NCI-H82 (cell line): Measurements from ENCODE around the gene TAOK3.
"Not testable (repeated sequence)": the region's sequence is repeated elsewhere in the genome, so short reads cannot be mapped to it uniquely, and the experiment has no call there.

ENCODE experiments used
- DNase-seq: peaks from one replicate; lab custom pipeline; 2025; lab: John Stamatoyannopoulos, UW

TAOK3 gene

DNA sequence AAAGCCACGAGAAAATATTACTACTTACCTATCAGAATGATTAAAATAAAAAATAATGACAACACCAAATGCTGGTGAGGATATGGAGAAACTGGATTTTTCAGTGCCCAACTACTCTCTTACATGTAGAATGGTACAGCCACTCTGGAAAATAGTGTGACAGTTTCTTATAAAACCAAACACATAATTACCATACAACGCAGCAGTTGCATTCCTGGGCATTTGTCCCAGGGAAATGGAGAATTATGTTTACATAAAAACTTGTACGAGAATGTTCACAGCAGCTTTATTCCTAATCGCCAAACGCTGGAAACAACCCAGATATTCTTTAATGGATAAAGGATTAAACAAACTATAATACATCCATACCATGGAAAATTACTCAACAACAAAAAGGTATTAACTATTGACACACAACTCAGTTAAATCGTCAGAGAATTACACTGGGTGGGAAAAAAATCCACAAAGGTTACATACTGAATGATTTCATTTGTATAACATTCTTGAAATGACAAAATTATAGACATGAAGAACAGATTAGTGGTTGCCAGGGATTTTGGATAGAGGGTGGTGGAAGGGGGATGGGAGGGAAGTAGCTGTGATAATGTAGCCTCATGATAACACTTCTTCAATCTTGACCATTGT, 35.4 kb downstream of the TAOK3 start:
- DNase-seq: no peak

DNA sequence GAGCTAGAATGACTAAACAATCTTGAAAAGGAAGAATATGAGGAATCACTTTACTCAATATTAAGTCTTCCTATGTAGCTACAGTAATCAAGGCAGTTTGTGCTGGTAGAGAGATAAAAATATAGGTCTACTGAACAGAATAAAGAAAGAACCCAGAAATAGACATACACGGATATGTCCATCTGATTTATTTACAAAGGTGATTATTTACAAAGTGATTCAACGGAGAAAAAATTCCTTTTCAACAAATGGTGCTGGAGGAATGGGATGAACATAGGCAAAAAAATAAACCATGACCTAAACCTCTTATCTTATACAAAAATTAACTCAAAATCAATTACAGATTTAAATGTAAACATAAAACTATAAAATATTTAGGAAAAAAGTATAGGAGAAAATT, 36.6 kb downstream of the TAOK3 start:
- no peak for DNase-seq

DNA sequence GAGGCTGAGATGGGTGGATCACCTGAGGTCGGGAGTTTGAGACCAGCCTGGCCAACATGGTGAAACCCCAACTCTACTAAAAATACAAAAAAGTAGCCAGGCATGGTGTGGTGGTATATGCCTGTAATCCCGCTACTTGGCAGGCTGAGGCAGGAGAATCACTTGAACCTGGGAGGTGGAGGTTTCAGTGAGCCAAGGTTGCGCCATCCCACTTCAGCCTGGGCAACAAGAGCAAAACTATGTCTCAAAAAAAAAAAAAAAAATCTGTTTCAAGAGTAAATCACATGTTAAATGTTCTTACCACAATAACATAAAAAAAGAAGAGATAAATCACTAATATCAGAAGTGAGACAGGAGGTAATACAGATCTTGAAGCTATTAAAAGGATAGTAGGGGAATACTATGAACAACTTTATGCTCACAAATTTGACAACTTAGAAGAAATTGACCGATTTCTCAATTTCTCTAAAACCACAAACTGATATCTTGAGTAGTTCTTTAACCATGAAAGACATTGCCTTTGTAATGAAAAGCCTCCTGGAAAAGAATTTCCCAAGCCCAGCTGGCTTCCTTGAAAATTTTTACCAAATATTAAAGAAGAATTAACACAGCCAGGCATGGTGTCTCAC, 37.7 kb downstream of the TAOK3 start:
- DNase-seq: no peak

DNA sequence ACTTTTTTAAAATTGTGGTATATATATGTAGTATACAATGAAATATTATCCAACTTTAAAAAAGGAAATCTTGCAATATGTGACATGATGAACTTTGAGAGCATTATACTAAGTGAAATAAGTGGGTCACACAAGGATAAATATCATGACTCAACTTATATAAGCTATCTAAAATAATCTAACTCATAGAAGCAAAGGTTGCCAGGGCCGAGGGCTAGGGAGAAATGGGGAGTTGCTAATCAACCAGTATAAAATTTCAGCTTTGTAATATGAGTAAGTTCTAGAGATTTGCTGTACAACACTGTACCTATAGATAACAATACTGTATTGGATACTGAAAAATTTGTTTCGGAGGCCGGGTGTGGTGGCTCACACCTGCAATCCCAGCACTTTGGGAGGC, 38.5 kb downstream of the TAOK3 start:
- DNase-seq: no peak

DNA sequence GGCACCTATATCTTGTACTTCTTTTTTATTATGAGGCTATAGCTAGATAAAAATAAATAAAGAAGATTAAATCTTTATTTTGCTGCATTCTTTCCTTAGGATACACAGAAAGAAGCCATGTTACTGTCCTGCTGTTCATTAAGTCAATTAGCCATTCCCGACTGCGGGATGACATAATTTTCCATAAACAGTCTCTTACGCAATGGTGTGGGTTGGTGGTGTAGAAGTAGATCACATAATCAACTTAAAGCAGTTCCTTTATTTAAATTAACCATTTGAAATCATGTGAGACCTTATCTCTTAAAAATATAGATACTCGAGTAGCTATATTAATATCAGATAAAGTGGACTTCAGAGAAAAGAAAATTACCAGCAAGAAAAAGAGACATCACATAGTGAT, 40.2 kb downstream of the TAOK3 start:
- peak; percentile 50 for DNase-seq

DNA sequence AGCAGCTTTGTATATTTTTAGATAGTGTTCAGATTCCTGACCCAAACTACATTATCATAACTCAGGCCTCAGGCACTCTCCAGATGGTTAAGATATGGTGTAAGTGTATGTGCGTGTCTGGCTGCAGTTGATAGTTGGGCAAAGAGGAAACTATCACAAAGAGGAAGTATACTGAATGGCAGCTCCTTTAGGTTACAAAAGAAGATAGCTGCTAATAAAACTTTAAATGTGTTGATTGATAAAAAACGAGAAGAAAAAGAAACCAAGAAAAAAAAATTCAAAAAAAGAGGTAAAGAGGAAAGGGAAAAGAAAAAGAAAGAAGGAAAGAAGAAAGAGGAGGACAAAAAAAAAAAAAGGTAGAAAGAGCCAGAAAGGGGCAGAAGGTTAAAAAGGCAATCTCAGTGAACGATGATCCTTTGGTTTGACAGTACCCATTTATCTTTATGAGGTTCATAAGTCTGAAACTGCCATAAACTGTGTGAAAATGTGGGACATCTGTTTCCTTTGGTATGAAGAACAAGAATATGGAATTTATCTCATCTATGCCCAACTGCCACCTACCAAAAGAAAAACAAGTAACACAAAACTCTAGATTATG, 42.2 kb downstream of the TAOK3 start:
- no peak for DNase-seq

DNA sequence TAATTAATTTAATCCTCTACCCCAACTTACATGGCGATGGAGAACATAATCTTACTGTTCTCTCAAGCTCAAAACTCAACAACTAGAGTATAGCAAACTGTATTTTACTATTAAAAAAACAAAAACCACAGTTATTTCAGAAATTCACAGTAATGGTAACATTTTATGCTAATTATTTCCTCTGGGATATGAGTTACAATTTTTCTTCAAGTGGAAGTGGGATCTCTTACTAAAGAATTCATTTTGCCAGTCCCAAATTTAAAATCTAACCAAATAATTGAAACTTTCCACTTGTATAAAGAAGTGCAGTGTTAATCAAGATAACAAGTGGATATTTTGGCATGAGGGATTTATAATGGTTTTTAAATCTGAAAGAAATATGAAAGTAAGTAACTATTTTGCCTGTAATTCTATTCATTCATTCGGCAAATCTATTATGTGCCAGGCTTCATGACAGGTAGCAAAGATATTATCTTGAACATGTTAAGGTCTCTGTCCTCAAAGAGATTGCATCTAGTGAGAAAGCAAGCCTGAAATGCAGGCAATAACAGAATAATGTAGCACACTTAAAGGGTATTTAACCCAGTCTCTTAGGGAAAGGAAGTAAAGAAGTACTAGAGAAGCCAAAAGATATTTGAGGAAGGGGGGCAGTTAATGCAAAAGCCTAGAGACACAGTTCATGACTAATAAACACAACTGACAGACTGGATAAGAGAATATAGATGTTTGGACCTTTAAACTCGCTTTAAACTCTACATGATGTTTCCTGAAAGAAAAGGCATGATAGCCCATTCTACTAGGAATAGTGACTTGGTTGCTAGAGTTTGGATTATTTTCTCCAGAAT, 44.0 kb downstream of the TAOK3 start:
- DNase-seq: no peak

DNA sequence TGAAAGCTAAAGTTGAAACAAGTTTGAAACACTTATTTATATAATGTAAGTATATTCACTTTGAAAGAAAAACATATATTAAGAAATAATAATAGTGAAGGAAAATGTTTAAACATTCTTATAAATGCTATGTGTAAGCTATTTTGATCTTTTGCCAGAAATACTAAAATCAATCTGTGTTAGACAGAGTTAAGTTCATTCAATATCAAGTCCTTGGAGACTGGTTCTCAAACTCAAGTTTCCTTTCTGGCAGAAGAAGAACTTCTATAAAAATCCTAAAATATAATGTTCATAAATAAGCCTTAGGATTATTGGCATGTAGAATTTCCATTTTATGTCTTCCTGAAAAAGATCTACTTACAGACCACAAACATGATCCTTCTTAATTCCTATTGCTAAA, 45.3 kb downstream of the TAOK3 start:
- no peak for DNase-seq

DNA sequence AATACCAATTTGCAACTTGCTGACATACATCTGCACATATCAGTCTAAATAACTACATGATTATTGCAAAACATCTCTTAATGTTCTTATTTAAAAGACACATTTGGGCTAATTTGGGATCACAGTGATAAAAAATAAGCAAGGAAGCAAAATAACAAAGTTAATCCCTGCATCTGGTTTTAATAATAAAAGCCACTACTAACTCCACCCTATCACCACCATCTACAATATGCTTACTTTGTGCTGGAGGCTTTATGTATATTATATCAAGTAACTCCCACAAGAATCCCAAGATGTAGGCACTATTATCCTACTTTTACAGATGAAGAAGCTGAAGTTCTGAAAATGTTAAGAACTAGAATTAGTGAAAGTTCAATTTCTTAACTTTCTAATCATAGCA, 45.7 kb downstream of the TAOK3 start:
- DNase-seq: no peak

DNA sequence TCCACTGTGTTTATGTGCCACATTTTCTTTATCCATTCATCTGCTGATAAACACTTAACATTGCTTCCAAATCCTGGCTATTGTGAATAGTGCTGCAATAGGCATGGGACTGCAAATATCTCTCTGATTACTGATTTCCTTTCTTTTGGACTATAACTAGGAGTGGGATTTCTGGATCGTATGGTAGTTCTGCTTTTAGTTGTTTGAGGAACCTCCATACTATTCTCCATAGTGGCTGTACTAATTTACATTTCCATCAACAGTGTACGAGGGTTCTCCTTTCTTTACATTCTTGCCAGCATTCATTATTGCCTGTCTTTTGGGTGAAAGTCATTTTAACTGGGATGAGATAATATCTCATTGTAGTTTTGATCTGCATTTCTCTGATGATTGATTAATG, 47.6 kb downstream of the TAOK3 start:
- DNase-seq: no peak

DNA sequence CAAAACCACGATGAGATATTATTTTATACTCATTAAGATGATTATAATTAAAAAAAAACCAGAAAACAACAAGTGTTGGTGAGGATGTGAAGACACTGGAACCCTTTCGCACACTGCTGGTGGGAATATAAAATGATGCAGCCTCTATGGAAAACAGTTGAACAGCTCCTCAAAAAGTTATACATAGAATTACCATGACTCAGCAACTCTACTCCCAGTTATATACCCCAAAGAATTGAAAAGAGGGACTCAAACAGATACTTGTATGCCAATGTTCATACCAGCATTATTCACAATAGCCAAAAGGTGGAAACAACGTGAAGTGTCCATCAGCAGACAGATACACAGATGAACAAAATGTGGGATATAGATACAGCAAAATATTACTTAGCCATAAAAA, 53.1 kb downstream of the TAOK3 start:
- no peak for DNase-seq

DNA sequence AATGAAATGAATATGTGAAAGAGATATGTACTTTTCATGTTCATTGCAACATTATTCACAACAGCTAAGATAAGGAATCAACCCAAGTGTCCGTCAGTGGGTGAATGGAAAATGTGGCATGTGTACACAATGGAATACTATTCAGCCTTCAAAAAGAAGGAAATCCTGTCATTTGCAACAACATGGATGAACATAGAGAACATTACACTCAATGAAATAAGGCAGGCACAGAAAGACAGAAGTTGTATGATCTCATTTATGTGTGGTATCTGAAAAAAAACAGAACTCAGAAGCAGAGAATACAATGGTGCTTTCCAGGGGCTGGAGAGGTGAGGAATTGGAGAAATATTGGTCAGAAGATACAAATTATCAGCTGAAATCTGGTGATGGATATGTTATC, 54.0 kb downstream of the TAOK3 start:
- no peak for DNase-seq

DNA sequence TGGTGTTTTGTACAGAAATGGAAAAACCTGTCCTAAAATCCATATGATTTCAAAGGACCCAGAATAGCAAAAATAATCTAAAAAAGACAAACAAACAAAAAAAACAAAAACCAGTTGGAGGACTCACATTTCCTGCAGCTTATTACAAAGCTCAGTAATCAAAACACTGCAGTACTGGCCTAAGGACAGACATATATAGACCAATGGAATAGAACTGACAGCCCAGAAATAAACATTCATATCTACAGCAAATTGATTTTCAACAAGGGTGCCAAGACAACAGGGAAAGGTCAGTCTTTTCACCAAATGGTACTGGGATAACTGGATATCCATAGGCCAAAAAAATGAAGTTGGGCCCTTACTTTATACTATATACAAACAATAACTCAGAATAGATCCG, 55.0 kb downstream of the TAOK3 start:
- DNase-seq: no peak

DNA sequence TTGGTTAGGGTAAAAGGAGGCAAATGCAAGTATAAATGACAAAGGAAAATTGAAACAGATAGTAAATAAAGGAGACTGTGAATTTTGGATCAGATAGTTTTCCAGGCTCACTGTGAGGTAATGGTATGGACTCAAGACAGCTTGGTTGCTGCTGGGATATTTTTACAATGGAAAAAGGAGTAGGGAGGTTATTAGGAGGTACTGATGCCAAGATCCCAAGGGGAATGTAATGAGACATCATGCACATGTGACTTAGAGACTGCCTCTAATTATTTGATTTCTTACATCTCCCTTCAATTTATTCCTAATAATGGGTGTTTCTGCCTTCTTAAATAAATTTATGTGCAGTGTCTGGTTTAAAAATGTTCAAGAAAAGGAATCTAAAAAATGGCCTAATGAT, 56.9 kb downstream of the TAOK3 start:
- no peak for DNase-seq

DNA sequence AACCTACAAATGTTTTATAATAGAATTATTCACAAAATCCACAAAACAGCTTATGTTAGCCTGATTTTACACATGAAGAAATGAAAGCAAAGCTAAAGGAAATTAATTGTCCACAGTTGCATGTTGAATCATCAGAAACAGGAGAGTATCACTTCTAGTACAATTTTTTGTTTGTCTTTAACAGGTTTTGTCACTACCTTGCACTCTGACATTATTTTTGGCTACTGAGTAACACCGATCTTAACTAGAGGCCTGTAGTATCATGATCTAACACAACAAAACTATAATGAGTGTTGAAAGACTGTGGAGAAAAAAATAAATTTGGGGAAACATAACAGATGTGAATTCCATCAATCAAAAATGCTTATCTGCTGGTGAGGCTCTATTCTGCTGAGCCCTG, 60.1 kb downstream of the TAOK3 start:
- no peak for DNase-seq

DNA sequence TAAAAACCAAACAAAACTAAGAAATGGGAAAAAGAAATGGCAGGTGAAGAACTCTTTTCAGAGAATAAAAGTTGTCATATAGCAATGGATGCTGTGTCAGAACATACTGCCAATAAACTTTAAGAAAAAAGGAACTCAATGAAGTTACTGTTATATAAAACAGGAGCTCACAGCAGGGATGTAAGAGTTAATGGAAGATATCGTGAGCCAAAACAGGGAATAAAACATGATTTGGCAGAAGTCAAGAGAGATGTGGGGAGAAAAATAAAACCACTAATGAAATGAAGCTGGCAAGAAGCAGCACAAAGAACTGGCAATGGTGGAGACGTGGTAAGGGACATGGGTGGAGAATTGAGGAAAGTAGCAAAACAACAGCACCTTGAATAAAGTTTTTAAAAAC, 61.0 kb downstream of the TAOK3 start:
- DNase-seq: no peak

DNA sequence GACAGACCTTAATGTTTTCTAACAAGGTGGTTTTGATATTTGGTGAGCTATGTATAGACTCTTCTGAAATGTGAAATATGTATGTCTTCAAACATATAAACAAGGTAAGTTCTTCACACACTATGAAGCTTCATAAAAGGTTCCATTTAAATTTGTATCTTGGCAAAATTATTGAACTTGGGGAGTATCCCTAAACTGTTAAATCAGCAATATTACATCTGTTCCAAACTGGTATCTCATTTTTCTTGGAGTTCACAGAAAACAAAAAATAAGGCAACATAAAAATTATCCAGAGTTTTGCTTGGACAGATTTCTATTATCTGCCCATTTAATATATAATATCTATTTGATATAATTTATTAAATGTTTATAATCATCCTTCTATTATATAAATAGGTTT, 62.4 kb downstream of the TAOK3 start:
- no peak for DNase-seq

DNA sequence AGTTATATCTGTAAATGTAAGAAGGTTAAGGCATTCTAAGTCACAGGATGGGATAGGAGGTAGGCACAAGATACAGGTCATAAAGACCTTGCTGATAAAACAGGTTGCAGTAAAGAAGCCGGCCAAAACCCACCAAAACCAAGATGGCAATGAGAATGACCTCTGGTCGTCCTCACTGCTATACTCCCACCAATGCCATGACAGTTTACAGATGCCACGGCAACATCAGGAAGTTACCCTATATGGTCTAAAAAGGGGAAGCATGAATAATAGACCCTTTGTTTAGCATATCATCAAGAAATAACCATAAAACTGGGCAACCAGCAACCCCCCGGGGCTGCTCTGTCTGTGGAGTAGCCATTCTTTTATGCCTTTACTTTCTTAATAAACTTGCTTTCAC, 64.7 kb downstream of the TAOK3 start:
- not testable (repeated sequence) for DNase-seq

DNA sequence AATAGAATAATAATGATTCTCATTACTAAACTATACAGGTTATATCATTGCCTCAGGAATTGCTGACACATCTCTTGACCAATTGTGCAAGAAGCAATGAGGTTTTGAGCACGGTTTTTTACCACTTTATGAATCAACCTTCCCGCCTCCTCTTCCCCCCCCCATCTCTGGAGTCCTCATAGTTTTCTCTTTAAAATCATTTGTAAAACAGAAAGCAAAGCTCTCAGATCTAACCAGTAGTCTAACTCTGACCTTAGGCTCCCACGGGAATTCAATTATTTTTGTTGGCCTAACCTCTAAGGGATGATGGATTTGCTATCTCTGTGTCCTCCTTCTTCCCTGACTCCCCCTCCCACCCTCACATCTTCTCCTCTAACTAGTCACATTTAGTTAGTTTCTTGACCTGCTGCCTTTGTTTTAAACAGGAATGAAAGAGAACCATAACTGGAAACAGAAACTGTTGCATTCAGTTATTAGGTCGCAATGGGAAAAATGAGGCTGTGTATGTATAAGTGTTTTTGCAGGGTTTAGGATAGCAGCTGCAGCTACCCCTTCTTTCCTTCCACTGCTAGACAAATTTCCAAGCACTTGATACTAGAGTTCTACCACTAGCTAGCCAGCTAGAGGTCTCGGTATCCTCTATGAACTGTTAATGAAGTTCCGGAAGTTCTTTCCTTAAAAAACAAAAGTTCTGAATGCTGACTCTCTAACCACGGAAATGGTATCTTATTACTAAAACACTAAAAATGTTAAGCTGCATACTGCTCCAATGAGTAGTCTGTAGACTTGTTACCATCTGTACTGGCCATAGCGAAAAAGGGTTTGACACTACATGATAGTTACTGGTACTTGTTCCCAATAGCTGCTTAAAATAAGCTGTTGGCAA, 65.4 kb downstream of the TAOK3 start:
- no peak for DNase-seq

DNA sequence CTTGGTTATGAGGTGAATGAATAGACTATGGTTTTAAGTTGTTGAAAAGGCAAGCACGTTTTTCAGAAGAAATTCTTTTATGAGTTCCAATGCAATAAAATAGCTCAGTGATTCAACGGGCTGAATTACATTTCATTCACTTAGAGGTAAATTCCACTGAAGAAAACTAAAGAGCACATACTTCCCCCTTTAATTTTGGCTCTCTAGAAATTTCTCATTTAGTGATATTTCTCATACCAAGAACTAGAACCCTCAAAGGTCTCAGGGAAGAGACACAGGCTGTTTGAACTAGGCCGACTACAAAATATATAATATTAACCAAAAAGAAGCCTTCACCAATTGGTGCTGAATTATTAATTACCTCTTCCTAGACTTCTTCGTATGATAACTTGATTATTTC, 68.6 kb downstream of the TAOK3 start:
- no peak for DNase-seq

DNA sequence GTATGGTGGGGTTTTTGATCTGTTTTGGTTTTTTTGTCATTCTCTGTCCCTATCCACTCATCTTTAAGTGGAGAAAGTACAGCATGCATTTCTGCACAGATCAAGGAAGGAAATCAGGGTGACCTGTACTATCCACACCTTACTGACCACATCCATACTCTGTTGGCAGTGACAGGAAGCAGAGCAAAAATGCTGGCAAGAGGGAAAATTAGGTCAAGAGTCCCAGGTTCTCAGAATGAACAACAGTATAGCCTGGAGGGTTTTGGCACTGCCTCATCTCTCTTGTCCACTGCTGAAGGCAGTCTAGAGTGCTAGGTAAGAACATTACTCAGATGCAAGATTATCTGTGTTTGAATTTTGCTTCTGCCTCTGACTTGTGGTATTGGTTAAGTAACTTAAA, 70.7 kb downstream of the TAOK3 start:
- DNase-seq: no peak
